HG03342 (cell line): ENCODE results near the gene ALG10.
"Not testable (repeated sequence)": the region's sequence is repeated elsewhere in the genome, so short reads cannot be mapped to it uniquely, and the experiment has no call there.

ENCODE experiments used
- ATAC-seq: cut with Tn5 transposase; IDR thresholded peaks from one replicate; pipeline ENCODE4 v1.9.1; 2021; ENCODE audit warnings: mild to moderate bottlenecking, moderate library complexity; ENCODE audit not compliant: unreplicated experiment

The ALG10 gene, protein sequence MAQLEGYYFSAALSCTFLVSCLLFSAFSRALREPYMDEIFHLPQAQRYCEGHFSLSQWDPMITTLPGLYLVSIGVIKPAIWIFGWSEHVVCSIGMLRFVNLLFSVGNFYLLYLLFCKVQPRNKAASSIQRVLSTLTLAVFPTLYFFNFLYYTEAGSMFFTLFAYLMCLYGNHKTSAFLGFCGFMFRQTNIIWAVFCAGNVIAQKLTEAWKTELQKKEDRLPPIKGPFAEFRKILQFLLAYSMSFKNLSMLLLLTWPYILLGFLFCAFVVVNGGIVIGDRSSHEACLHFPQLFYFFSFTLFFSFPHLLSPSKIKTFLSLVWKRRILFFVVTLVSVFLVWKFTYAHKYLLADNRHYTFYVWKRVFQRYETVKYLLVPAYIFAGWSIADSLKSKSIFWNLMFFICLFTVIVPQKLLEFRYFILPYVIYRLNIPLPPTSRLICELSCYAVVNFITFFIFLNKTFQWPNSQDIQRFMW

GRCh38 chr12:34022079-34022830 is at the start of gene ALG10:
TSS of gene ALG10 (plus strand) at chr12:34022496. CDS start at chr12:34022600, 104 bp downstream.
- ATAC-seq, result peak; percentile 100

DNA sequence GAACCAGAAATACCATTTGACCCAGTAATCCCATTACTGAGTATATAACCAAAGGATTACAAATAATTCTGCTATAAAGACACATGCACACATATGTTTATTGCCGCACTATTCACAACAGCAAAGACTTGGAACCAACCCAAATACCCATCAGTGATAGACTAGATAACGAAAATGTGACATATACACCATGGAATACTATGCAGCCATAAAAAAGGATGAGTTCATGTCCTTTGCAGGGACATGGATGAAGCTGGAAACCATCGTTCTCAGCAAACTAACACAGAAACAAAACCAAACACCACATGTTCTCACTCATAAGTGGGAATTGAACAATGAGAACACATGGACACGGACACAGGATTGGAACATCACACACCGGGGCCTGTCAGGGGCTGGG is 49.4 kb upstream of the ALG10 start:
- ATAC-seq, result not testable (repeated sequence)

GRCh38 chr12:33977887-33978286 is 44.4 kb upstream of the ALG10 start:
- ATAC-seq, result no peak

DNA sequence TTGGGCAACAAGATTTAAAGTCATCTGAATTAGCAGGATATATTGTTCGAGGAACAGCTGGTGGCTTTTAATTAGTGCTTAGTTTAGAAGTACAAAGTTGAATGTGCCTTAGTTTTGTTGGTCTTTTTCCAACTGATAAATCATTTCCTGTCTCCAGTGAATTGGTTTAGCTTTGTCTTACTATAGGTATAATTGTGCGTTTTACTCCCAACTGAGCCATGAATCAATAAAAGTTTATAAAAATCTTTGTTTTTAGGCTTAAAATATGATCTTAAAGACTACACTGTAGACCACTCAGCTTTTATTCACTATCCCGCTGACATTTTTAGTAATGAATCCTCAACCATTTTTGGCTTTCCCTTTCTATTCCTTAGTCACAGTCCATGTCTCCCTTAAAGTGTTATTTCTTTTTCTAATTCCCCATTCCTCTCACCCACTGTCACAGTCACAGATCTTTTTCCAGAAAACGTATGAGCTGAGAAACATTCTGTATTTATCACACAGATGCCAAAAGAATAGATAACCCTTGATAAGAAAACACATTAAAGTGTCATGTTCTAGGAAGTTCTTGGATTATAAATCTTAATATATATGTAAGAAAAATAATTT is 34.0 kb upstream of the ALG10 start:
- ATAC-seq, result no peak

GRCh38 chr12:33988913-33989312 is 33.4 kb upstream of the ALG10 start:
- ATAC-seq, result no peak

GRCh38 chr12:33994857-33995808 is 27.2 kb upstream of the ALG10 start:
- ATAC-seq, result no peak

DNA sequence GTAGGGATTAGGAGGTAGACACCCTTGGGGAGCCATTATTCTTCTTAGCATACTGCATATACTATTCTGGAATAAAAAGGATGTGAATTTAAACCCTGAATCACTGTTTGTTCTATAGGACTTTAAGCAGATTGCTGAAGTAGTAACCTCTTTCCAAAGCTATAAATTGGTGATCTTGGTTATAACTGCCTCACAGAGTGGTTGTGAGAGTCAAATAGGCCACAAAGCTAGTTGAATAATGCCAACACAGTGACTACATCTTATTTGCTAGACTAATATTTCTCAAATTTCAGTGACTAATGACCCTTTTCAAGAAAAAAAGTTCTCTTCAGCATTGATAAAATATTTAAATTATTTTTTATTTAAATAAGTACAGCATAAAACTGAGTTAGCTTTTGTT is 13.5 kb upstream of the ALG10 start:
- ATAC-seq, result not testable (repeated sequence)

DNA sequence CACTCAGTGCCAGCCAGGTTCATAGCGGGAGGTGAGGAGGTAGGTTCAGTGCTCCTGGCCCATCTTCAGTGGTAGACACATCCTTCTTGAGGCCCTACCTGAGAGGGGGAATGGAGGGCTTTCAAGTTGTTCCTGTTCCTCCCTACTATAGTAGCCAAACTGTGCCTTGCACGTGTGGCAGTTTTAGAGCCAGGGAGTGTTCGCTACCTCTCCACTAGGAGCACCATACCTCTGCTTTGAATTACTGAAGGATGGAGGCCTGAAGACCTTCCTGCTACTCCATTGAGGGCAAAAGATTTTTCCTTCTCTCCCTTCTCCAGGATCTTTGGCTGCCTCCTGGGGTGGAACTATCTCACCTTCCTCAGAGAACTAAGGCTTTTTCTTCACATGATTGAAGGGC is 5.9 kb upstream of the ALG10 start:
- no peak for ATAC-seq

GRCh38 chr12:34021071-34021470 is 1.2 kb upstream of the ALG10 start:
- no peak for ATAC-seq

GRCh38 chr12:34027661-34028060 is 5.4 kb downstream of the ALG10 start:
- ATAC-seq, result not testable (repeated sequence)

DNA sequence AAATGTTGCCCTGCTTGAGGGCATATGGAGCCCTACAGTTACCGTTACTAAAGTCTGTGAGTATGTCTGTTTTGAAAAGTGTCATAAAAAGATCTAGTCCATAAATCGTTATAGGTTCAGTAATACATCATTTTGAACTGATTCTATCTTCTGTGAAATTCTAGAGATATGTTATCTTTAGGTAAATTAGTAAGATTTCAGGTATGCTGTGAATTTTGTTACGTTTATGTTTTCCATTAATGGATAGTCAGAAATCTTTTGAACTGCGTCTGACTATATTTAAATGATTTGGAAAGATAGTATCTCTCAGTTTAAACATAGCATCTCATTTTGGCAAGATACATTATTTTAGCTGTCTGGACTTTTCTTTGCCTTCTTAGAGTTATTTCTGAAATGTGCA is 8.3 kb downstream of the ALG10 start:
- no peak for ATAC-seq

DNA sequence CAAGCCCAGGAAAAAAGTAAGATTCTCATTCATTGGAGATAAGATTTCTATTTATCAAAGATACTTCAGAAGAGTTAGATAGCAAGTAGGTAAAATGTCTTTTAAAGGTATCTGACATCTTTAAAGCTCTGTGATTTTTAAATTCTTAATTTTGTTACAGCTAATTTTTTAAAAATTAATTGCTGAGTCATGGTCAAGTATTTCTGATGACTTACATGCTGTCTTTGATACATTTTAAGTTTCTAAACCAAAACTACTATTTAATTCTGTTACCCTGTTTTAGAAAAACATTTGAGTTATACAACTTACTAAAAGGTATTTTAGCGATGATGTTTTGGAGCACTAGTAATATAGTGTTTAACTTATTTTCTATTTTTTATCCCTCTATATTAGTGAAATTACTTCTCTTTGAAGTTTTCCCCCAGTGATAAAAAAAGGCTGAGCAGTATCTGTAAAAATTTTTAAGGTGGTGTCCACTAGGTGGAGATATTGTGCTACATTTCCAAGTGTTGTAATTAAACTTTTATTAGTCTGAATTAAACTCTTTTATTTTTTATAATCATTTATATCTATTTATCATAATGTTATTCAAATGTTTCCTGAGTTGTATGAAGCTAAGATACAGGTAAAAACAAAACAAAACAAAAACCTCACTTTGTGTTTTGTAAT is 11.5 kb downstream of the ALG10 start:
- ATAC-seq, result no peak

- ATAC-seq, result not testable (repeated sequence)
These were observed 16.1 kb downstream of the ALG10 start for GRCh38 chr12:34038357-34038756.

GRCh38 chr12:34046570-34046969 is 24.3 kb downstream of the ALG10 start:
- ATAC-seq, result no peak

GRCh38 chr12:34047855-34048254 is 25.6 kb downstream of the ALG10 start:
- ATAC-seq, result not testable (repeated sequence)

DNA sequence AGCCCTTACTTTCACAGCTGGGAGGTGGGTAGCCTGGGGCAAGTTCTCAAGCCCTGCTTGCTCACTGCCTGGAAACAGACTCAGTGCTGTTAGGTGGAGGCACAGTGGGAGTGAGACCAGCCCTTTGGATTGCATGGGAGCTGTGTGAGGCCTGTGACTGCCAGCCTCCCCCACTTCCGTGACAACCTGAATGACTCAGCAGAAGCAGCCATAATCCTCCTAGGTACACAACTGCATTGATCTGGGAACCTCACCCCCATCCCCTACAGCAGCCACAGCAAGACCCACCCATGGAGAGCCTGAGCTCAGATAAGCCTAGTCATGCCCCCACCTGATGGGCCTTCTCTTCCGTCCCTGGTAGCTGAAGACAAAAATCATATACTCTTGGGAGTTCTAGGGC is 26.4 kb downstream of the ALG10 start:
- no peak for ATAC-seq

DNA sequence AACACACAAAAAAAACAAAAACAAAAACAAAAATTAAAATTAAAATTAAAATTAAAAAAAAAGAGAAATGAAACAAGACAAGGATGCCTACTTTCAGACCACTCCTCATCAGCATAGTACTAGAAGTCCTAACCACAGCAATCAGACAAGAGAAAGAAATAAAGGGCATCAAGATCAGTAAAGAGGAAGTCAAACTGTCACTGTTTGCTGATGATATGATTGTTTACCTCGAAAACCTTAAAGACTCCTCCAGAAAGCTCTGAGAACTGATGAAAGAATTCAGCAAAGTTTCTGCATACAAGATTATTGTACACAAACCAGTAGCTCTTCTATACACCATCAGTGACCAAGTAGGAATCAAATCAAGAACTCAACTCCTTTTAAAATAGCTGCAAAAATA is 29.2 kb downstream of the ALG10 start:
- no peak for ATAC-seq

- ATAC-seq, result no peak
These were observed 32.6 kb downstream of the ALG10 start for GRCh38 chr12:34054938-34055337.
